Body of pancreas (tissue), 4 donors: ENCODE results near the gene GTPBP3.

Experiments
- POLR2A ChIP-seq, 3 donors: fragments of 450-650 bp; IDR thresholded peaks; one replicate each; pipeline ENCODE4 v1.6.1; 2016; ENCODE audit warnings: antibody characterized with exemption in 3 of 3, mild to moderate bottlenecking in 2 of 3
- TF ChIP-seq, protein P1 (sequence below), 7 experiments: fragments of 450-650 bp in 4 of 7; fragments of 200-600 bp in 3 of 7; sonication (generic) in 3 of 7; IDR thresholded peaks; one replicate each; pipeline ENCODE4 v1.5.1; 2016 to 2019; ENCODE audit warnings: antibody characterized with exemption in 7 of 7

GRCh38 chr19:17303167-17303939 lies 34.0 kb upstream of the GTPBP3 start, which contains the start of gene ABHD8:
- peak; percentile 50 to 70 (median 66) for TF ChIP-seq POLR2A (IDR thresholded peaks at IDR 0.05)
- TF ChIP-seq, protein P1, sequence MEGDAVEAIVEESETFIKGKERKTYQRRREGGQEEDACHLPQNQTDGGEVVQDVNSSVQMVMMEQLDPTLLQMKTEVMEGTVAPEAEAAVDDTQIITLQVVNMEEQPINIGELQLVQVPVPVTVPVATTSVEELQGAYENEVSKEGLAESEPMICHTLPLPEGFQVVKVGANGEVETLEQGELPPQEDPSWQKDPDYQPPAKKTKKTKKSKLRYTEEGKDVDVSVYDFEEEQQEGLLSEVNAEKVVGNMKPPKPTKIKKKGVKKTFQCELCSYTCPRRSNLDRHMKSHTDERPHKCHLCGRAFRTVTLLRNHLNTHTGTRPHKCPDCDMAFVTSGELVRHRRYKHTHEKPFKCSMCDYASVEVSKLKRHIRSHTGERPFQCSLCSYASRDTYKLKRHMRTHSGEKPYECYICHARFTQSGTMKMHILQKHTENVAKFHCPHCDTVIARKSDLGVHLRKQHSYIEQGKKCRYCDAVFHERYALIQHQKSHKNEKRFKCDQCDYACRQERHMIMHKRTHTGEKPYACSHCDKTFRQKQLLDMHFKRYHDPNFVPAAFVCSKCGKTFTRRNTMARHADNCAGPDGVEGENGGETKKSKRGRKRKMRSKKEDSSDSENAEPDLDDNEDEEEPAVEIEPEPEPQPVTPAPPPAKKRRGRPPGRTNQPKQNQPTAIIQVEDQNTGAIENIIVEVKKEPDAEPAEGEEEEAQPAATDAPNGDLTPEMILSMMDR (IDR thresholded peaks at IDR 0.05), result peak; percentile 61 to 90 (median 77)
